ENCODE measurements around the gene MCM9.
"Not testable (repeated sequence)": the region's sequence is repeated elsewhere in the genome, so short reads cannot be mapped to it uniquely, and the experiment has no call there.

Gene MCM9

GRCh38 chr6:118871331-118871730, 63.6 kb downstream of the MCM9 start:
- H3K79me1 ChIP-seq (ENCODE audit: low read depth, low read length): no peaks in the 10 kb centered on the region
- no peak overlapping the region for H2BK12ac ChIP-seq (ENCODE audit: low read length)

DNA sequence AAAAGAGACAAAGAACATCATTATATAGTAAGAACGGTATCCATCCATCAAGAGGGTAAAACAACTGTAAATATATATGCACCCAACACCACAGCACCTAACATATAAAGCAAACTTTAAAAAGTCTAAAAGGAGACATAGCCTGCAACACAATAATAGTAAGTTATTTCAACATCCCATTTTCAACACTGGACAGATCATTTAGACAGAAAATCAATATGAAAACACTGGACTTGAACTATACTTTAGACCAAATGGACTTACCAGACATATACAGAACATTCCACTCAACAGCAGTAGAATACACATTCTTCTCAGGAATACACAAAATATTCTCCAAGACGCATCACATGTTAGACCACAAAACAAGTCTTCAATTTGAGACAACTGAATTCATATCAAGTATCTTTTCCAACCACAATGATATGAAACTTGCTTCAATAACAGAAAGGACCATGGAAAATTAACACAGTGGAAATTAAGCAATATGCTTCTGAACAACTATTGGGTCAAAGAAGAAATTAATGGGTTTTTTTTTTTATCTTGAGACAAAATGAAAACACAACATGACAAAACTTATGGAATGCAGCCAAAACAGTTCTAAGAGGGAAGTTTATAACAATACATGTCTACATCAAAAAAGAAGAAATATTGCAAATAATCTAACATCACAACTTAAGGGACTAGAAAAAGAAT, 64.9 kb downstream of the MCM9 start:
- Histone ChIP-seq H2BK5ac (ENCODE audit: low read length) (no peak overlapping the region), H2AK5ac (ENCODE audit: low read depth, low read length) (no peak overlapping the region), H2BK120ac (ENCODE audit: low read depth, low read length) (no peak overlapping the region), H4K91ac (ENCODE audit: low read depth, low read length, poor library complexity) (no peak overlapping the region), H2BK15ac (ENCODE audit: low read length) (no peak overlapping the region), H3K4me1 (ENCODE audit: control insufficient read depth in 2 of 2, insufficient read depth in 1 of 2, low read depth in 1 of 2, low read length in 2 of 2) (no peaks in the 10 kb centered on the region), H3K9ac (ENCODE audit: low read depth, low read length, poor library complexity) (no peak overlapping the region), H3K18ac (ENCODE audit: low read length) (no peak overlapping the region), H2AFZ (ENCODE audit: low read length) (no peak overlapping the region), H3K23ac (ENCODE audit: low read depth, low read length, poor library complexity) (no peak overlapping the region), H2BK12ac (ENCODE audit: low read length) (no peak overlapping the region), H4K8ac (ENCODE audit: low read depth, low read length) (no peak overlapping the region), H3K4me2 (ENCODE audit: insufficient read depth, low read length, poor library complexity, severe bottlenecking) (no peak overlapping the region), H3K27ac (replicated peaks; ENCODE audit: low read length) (no peak overlapping the region), H3K36me3 (replicated peaks in 1 of 2; ENCODE audit: control insufficient read depth in 2 of 2, insufficient read depth in 2 of 2, low read length in 2 of 2) (no peaks in the 10 kb centered on the region), H3K14ac (ENCODE audit: low read length) (no peak overlapping the region), H3K9me3 (replicated peaks in 1 of 2; ENCODE audit: control insufficient read depth in 2 of 2, insufficient read depth in 1 of 2, low read depth in 1 of 2, low read length in 2 of 2) (peaks cover 2 to 8% of the 10 kb centered on the region in 2 donors), H3K4me3 (ENCODE audit: low read length in 2 of 2) (no peak overlapping the region), H3K27me3 (ENCODE audit: control insufficient read depth in 3 of 3, insufficient read depth in 3 of 3, low read depth in 1 of 3, low read length in 3 of 3) (no peaks in the 10 kb centered on the region), H3K4ac (ENCODE audit: low read length) (no peak overlapping the region), H3K79me1 (ENCODE audit: low read depth, low read length) (no peaks in the 10 kb centered on the region)
- no peak for DNase-seq (ENCODE audit: low spot score)
- WGBS, 2 donors (ENCODE audit: extremely low coverage in 2 of 2, insufficient read length in 2 of 2, insufficient replicate concordance in 1 of 2): no CpG with 5 or more reads among the region's 2 CpGs

More at GRCh38 chr6:118871331-118871730, 63.6 kb downstream of the MCM9 start:
- Histone ChIP-seq H2BK5ac (ENCODE audit: low read length) (no peak overlapping the region), H3K36me3 (replicated peaks in 1 of 2; ENCODE audit: control insufficient read depth in 2 of 2, insufficient read depth in 2 of 2, low read length in 2 of 2) (no peaks in the 10 kb centered on the region), H3K9me3 (replicated peaks in 1 of 2; ENCODE audit: control insufficient read depth in 2 of 2, insufficient read depth in 1 of 2, low read depth in 1 of 2, low read length in 2 of 2) (peaks cover 0 to 8% of the 10 kb centered on the region in 2 donors), H3K23ac (ENCODE audit: low read depth, low read length, poor library complexity) (no peak overlapping the region), H3K4me1 (ENCODE audit: control insufficient read depth in 2 of 2, insufficient read depth in 1 of 2, low read depth in 1 of 2, low read length in 2 of 2) (no peaks in the 10 kb centered on the region), H3K4me2 (ENCODE audit: insufficient read depth, low read length, poor library complexity, severe bottlenecking) (no peak overlapping the region), H3K4me3 (ENCODE audit: low read length in 2 of 2) (no peak overlapping the region), H4K91ac (ENCODE audit: low read depth, low read length, poor library complexity) (no peak overlapping the region), H3K4ac (ENCODE audit: low read length) (no peak overlapping the region), H4K8ac (ENCODE audit: low read depth, low read length) (no peak overlapping the region), H2BK15ac (ENCODE audit: low read length) (no peak overlapping the region), H3K27ac (replicated peaks; ENCODE audit: low read length) (no peak overlapping the region), H3K27me3 (ENCODE audit: control insufficient read depth in 3 of 3, insufficient read depth in 3 of 3, low read depth in 1 of 3, low read length in 3 of 3) (no peaks in the 10 kb centered on the region), H2AK5ac (ENCODE audit: low read depth, low read length) (no peak overlapping the region), H2BK120ac (ENCODE audit: low read depth, low read length) (no peak overlapping the region), H2AFZ (ENCODE audit: low read length) (no peak overlapping the region), H3K14ac (ENCODE audit: low read length) (no peak overlapping the region), H3K9ac (ENCODE audit: low read depth, low read length, poor library complexity) (no peak overlapping the region), H3K18ac (ENCODE audit: low read length) (no peak overlapping the region)
- no CpG with 5 or more reads among the region's 5 CpGs for WGBS, 2 donors (ENCODE audit: extremely low coverage in 2 of 2, insufficient read length in 2 of 2, insufficient replicate concordance in 1 of 2)
- DNase-seq (ENCODE audit: low spot score): no peak

DNA sequence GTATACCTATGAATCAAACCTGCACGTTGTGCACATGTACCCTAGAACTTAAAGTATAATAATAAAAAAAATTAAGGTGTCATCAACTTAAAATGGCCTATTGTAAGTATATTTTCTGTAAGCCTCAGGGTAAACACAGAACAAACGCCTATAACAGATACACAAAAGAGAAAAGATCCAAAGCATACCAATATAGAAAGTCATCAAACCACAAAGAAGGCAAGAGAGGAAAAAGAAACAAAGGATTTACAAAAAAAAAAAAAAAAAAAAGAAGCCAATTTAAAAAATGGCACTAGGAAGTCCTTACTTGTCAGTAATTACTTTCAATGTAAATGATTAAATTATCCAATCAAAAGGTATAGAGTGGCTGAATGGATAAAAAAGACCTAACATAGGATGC, 65.6 kb downstream of the MCM9 start:
- Histone ChIP-seq H3K4ac (ENCODE audit: low read length) (no peak overlapping the region), H3K9me3 (replicated peaks in 1 of 2; ENCODE audit: control insufficient read depth in 2 of 2, insufficient read depth in 1 of 2, low read depth in 1 of 2, low read length in 2 of 2) (peaks cover 2 to 8% of the 10 kb centered on the region in 2 donors), H4K91ac (ENCODE audit: low read depth, low read length, poor library complexity) (no peak overlapping the region), H2AFZ (ENCODE audit: low read length) (no peak overlapping the region), H2BK120ac (ENCODE audit: low read depth, low read length) (no peak overlapping the region), H3K79me1 (ENCODE audit: low read depth, low read length) (no peaks in the 10 kb centered on the region), H3K27ac (replicated peaks; ENCODE audit: low read length) (no peak overlapping the region), H3K4me3 (ENCODE audit: low read length in 2 of 2) (no peak overlapping the region), H3K4me1 (ENCODE audit: control insufficient read depth in 2 of 2, insufficient read depth in 1 of 2, low read depth in 1 of 2, low read length in 2 of 2) (no peaks in the 10 kb centered on the region), H2AK5ac (ENCODE audit: low read depth, low read length) (no peak overlapping the region), H3K23ac (ENCODE audit: low read depth, low read length, poor library complexity) (no peak overlapping the region), H3K18ac (ENCODE audit: low read length) (no peak overlapping the region), H2BK12ac (ENCODE audit: low read length) (no peak overlapping the region), H2BK5ac (ENCODE audit: low read length) (no peak overlapping the region), H3K4me2 (ENCODE audit: insufficient read depth, low read length, poor library complexity, severe bottlenecking) (no peak overlapping the region), H3K14ac (ENCODE audit: low read length) (no peak overlapping the region), H2BK15ac (ENCODE audit: low read length) (no peak overlapping the region), H3K36me3 (replicated peaks in 1 of 2; ENCODE audit: control insufficient read depth in 2 of 2, insufficient read depth in 2 of 2, low read length in 2 of 2) (no peaks in the 10 kb centered on the region), H3K9ac (ENCODE audit: low read depth, low read length, poor library complexity) (no peak overlapping the region), H4K8ac (ENCODE audit: low read depth, low read length) (no peak overlapping the region), H3K27me3 (ENCODE audit: control insufficient read depth in 3 of 3, insufficient read depth in 3 of 3, low read depth in 1 of 3, low read length in 3 of 3) (no peaks in the 10 kb centered on the region)
- no CpG with 5 or more reads among the region's 2 CpGs for WGBS, 2 donors (ENCODE audit: extremely low coverage in 2 of 2, insufficient read length in 2 of 2, insufficient replicate concordance in 1 of 2)
- DNase-seq (ENCODE audit: low spot score): no peak

- not testable (repeated sequence) for H3K23ac ChIP-seq (ENCODE audit: low read depth, low read length, poor library complexity); H3K4me1 ChIP-seq (ENCODE audit: control insufficient read depth in 2 of 2, insufficient read depth in 1 of 2, low read depth in 1 of 2, low read length in 2 of 2); H3K9ac ChIP-seq (ENCODE audit: low read depth, low read length, poor library complexity); H3K9me3 ChIP-seq (replicated peaks in 1 of 2; ENCODE audit: control insufficient read depth in 2 of 2, insufficient read depth in 1 of 2, low read depth in 1 of 2, low read length in 2 of 2); H3K4ac ChIP-seq (ENCODE audit: low read length); H4K91ac ChIP-seq (ENCODE audit: low read depth, low read length, poor library complexity); DNase-seq (ENCODE audit: low spot score); H2AFZ ChIP-seq (ENCODE audit: low read length); H3K36me3 ChIP-seq (replicated peaks in 1 of 2; ENCODE audit: control insufficient read depth in 2 of 2, insufficient read depth in 2 of 2, low read length in 2 of 2); H3K27me3 ChIP-seq (ENCODE audit: control insufficient read depth in 3 of 3, insufficient read depth in 3 of 3, low read depth in 1 of 3, low read length in 3 of 3); H3K79me1 ChIP-seq (ENCODE audit: low read depth, low read length); H3K18ac ChIP-seq (ENCODE audit: low read length); H2BK12ac ChIP-seq (ENCODE audit: low read length); H4K8ac ChIP-seq (ENCODE audit: low read depth, low read length); H2BK15ac ChIP-seq (ENCODE audit: low read length); H2BK5ac ChIP-seq (ENCODE audit: low read length); H3K4me3 ChIP-seq (ENCODE audit: low read length in 2 of 2); H3K27ac ChIP-seq (replicated peaks; ENCODE audit: low read length); H2BK120ac ChIP-seq (ENCODE audit: low read depth, low read length); H3K4me2 ChIP-seq (ENCODE audit: insufficient read depth, low read length, poor library complexity, severe bottlenecking); H2AK5ac ChIP-seq (ENCODE audit: low read depth, low read length); H3K14ac ChIP-seq (ENCODE audit: low read length)
- WGBS, 2 donors (ENCODE audit: extremely low coverage in 2 of 2, insufficient read length in 2 of 2, insufficient replicate concordance in 1 of 2): no CpG with 5 or more reads among the region's 2 CpGs
Measured at GRCh38 chr6:118868901-118869300, 66.1 kb downstream of the MCM9 start.
